Measurements from ENCODE around the gene FRMD1.

Gene FRMD1

GRCh38 chr6:168095716-168096250 is 16.8 kb upstream of the FRMD1 start:
- FAIRE-seq, result no peak

GRCh38 chr6:168095171-168095691 is 16.2 kb upstream of the FRMD1 start:
- DNase-seq (ENCODE audit: low spot score) (no peak), FAIRE-seq (no peak)

More at GRCh38 chr6:168095716-168096250, 16.8 kb upstream of the FRMD1 start:
- DNase-seq (ENCODE audit: low spot score), result no peak

- DNase-seq (ENCODE audit: low spot score), result no peak
- no peak for FAIRE-seq
Measured at GRCh38 chr6:168093634-168094033, 14.6 kb upstream of the FRMD1 start.

- DNase-seq (ENCODE audit: low spot score), result no peak
- no peak for FAIRE-seq
Measured at GRCh38 chr6:168093071-168093505, 14.1 kb upstream of the FRMD1 start.

GRCh38 chr6:168092541-168092940 is 13.5 kb upstream of the FRMD1 start:
- no peak for DNase-seq (ENCODE audit: low spot score)

GRCh38 chr6:168091381-168092264 is 12.6 kb upstream of the FRMD1 start:
- no peak for DNase-seq (ENCODE audit: low spot score)
- no peak for FAIRE-seq

More at GRCh38 chr6:168092541-168092940, 13.5 kb upstream of the FRMD1 start:
- no peak for FAIRE-seq

- no peak for FAIRE-seq
- DNase-seq (ENCODE audit: low spot score), result no peak
Measured at GRCh38 chr6:168090706-168091105, 11.7 kb upstream of the FRMD1 start.

GRCh38 chr6:168090064-168090690 is 11.2 kb upstream of the FRMD1 start:
- FAIRE-seq (no peak), DNase-seq (ENCODE audit: low spot score) (no peak)

- FAIRE-seq, result no peak
- DNase-seq (ENCODE audit: low spot score), result no peak
Measured at GRCh38 chr6:168089186-168090063, 10.4 kb upstream of the FRMD1 start.

GRCh38 chr6:168088161-168089053 is 9.4 kb upstream of the FRMD1 start:
- FAIRE-seq (no peak), DNase-seq (ENCODE audit: low spot score) (peak; percentile 30)

GRCh38 chr6:168087436-168088160 is 8.6 kb upstream of the FRMD1 start:
- FAIRE-seq (no peak), DNase-seq (ENCODE audit: low spot score) (no peak)

GRCh38 chr6:168086616-168087015 is 7.6 kb upstream of the FRMD1 start:
- FAIRE-seq (no peak), DNase-seq (ENCODE audit: low spot score) (no peak)

- FAIRE-seq (no peak), DNase-seq (ENCODE audit: low spot score) (no peak)
Measured at GRCh38 chr6:168086066-168086465, 7.1 kb upstream of the FRMD1 start.

GRCh38 chr6:168084465-168085160 is 5.6 kb upstream of the FRMD1 start:
- FAIRE-seq (no peak), DNase-seq (ENCODE audit: low spot score) (no peak)

GRCh38 chr6:168083514-168083885 is 4.5 kb upstream of the FRMD1 start:
- DNase-seq (ENCODE audit: low spot score), result no peak
- FAIRE-seq, result no peak

- no peak for DNase-seq (ENCODE audit: low spot score)
- FAIRE-seq, result no peak
Measured at GRCh38 chr6:168082860-168083513, 4.0 kb upstream of the FRMD1 start.

- peak; percentile 56 for FAIRE-seq
Measured at GRCh38 chr6:168081858-168082546, 3.0 kb upstream of the FRMD1 start.

More at GRCh38 chr6:168081858-168082546, 3.0 kb upstream of the FRMD1 start:
- no peak for DNase-seq (ENCODE audit: low spot score)
